Parathyroid adenoma (tissue), 2 donors: ENCODE data around the gene FOLR1.

Experiments used
- H2AFZ ChIP-seq: fragments of 300-600 bp; sonication (generic); one replicate; pipeline ENCODE4 v1.7.0; 2017; ENCODE audit warnings: antibody characterized with exemption, mild to moderate bottlenecking
- H3K27ac ChIP-seq: fragments of 300-600 bp; sonication (generic); one replicate; pipeline ENCODE4 v1.7.0; 2017
- H3K27me3 ChIP-seq: fragments of 300-600 bp; sonication (generic); one replicate; pipeline ENCODE4 v1.7.0; 2017; ENCODE audit warnings: low read length; ENCODE audit not compliant: control insufficient read depth, insufficient read depth
- H3K36me3 ChIP-seq: fragments of 300-600 bp; sonication (generic); one replicate; pipeline ENCODE4 v1.7.0; 2017; ENCODE audit warnings: low read length; ENCODE audit not compliant: control insufficient read depth, insufficient read depth
- H3K4me1 ChIP-seq: fragments of 300-600 bp; sonication (generic); one replicate; pipeline ENCODE4 v1.7.0; 2017; ENCODE audit warnings: control low read depth
- H3K4me2 ChIP-seq: fragments of 300-600 bp; sonication (generic); one replicate; pipeline ENCODE4 v1.7.0; 2017; ENCODE audit warnings: low read length
- H3K4me3 ChIP-seq: fragments of 300-600 bp; sonication (generic); one replicate; pipeline ENCODE4 v1.7.0; 2017; ENCODE audit warnings: low read depth, low read length
- H3K79me2 ChIP-seq: fragments of 300-600 bp; sonication (generic); one replicate; pipeline ENCODE4 v1.7.0; 2017; ENCODE audit warnings: control low read depth
- H3K9ac ChIP-seq: fragments of 300-600 bp; sonication (generic); one replicate; pipeline ENCODE4 v1.7.0; 2017; ENCODE audit warnings: mild to moderate bottlenecking
- H3K9me3 ChIP-seq: fragments of 300-600 bp; sonication (generic); one replicate; pipeline ENCODE4 v1.7.0; 2017; ENCODE audit warnings: low read length; ENCODE audit not compliant: control insufficient read depth
- CTCF ChIP-seq: fragments of 300-600 bp; sonication (generic); IDR thresholded peaks from one replicate; pipeline ENCODE4 v1.7.0; 2017; ENCODE audit warnings: antibody characterized with exemption, mild to moderate bottlenecking
- donor health status: primary hyperparathyroidism.

FOLR1 gene

GRCh38 chr11:72244361-72245262 lies 52.7 kb downstream of the FOLR1 start:
- no peak overlapping the region for H3K27ac ChIP-seq
- H3K79me2 ChIP-seq = no peaks in the 10 kb centered on the region
- H3K27me3 ChIP-seq = no peaks in the 10 kb centered on the region
- H3K9me3 ChIP-seq = no peaks in the 10 kb centered on the region
- H2AFZ ChIP-seq = no peak overlapping the region
- H3K4me3 ChIP-seq = no peak overlapping the region
- no peak overlapping the region for H3K9ac ChIP-seq
- no peaks in the 10 kb centered on the region for H3K36me3 ChIP-seq
- no peaks in the 10 kb centered on the region for H3K4me1 ChIP-seq
- no peak for TF ChIP-seq CTCF
- no peak overlapping the region for H3K4me2 ChIP-seq

GRCh38 chr11:72245263-72245816 lies 53.4 kb downstream of the FOLR1 start:
- Histone ChIP-seq H3K4me1 (no peaks in the 10 kb centered on the region), H3K27ac (no peak overlapping the region), H3K9ac (no peak overlapping the region), H3K4me2 (no peak overlapping the region), H3K79me2 (no peaks in the 10 kb centered on the region), H3K36me3 (no peaks in the 10 kb centered on the region), H2AFZ (no peak overlapping the region), H3K9me3 (no peaks in the 10 kb centered on the region), H3K4me3 (no peak overlapping the region), H3K27me3 (no peaks in the 10 kb centered on the region)
- no peak for TF ChIP-seq CTCF
